Duodenal mucosa (tissue), 2 donors: ENCODE data around the gene ZRSR2.
"Not testable (repeated sequence)": the region's sequence is repeated elsewhere in the genome, so short reads cannot be mapped to it uniquely, and the experiment has no call there.

Experiments
- H3K27ac ChIP-seq: one replicate; pipeline ENCODE4 v1.7.0; 2013; ENCODE audit warnings: low read depth, low read length
- H3K27me3 ChIP-seq, 2 donors: one replicate each; pipeline ENCODE4 v1.7.0; 2013; ENCODE audit warnings: low read length in 2 of 2, control low read depth in 1 of 2; ENCODE audit not compliant: insufficient read depth in 2 of 2, control insufficient read depth in 1 of 2
- H3K36me3 ChIP-seq, 2 donors: one replicate each; pipeline ENCODE4 v1.7.0; 2013; ENCODE audit warnings: low read length in 2 of 2, control low read depth in 1 of 2; ENCODE audit not compliant: insufficient read depth in 2 of 2, control insufficient read depth in 1 of 2
- H3K4me1 ChIP-seq, 2 donors: one replicate each; pipeline ENCODE4 v1.7.0; 2013; ENCODE audit warnings: low read length in 2 of 2, control low read depth in 1 of 2; ENCODE audit not compliant: insufficient read depth in 2 of 2, control insufficient read depth in 1 of 2
- H3K4me3 ChIP-seq, 2 donors: one replicate each; pipeline ENCODE4 v1.7.0; 2013; ENCODE audit warnings: low read length in 2 of 2, low read depth in 1 of 2
- H3K9ac ChIP-seq, 2 donors: one replicate each; pipeline ENCODE4 v1.7.0; 2013; ENCODE audit warnings: low read length in 2 of 2, low read depth in 1 of 2
- H3K9me3 ChIP-seq, 2 donors: one replicate each; pipeline ENCODE4 v1.7.0; 2013; ENCODE audit warnings: low read length in 2 of 2, control low read depth in 1 of 2; ENCODE audit not compliant: control insufficient read depth in 1 of 2

The ZRSR2 gene

GRCh38 chrX:15820106-15821073 lies 30.1 kb downstream of the ZRSR2 start:
- no peaks in the 10 kb centered on the region for H3K27me3 ChIP-seq
- H3K36me3 ChIP-seq: peaks cover 12 to 32% of the 10 kb centered on the region in 2 donors
- H3K9me3 ChIP-seq: no peaks in the 10 kb centered on the region
- no peak overlapping the region for H3K9ac ChIP-seq
- peaks cover 0 to under 1% of the 10 kb centered on the region in 2 donors for H3K4me1 ChIP-seq
- no peak overlapping the region for H3K27ac ChIP-seq
- H3K4me3 ChIP-seq: no peak overlapping the region

DNA sequence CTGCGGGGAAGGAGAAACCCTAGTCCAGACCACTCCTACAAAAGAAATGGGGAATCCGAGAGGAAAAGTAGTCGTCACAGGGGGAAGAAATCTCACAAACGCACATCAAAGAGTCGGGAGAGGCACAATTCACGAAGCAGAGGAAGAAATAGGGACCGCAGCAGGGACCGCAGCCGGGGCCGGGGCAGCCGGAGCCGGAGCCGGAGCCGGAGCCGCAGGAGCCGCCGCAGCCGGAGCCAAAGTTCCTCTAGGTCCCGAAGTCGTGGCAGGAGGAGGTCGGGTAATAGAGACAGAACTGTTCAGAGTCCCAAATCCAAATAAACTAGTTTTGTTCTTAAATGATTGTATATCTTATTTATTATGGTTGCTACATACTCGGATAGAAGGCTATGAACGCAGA lies 32.6 kb downstream of the ZRSR2 start:
- H3K4me1 ChIP-seq: peaks cover 0 to 4% of the 10 kb centered on the region in 2 donors
- peaks cover 12 to 27% of the 10 kb centered on the region in 2 donors for H3K36me3 ChIP-seq
- no peak overlapping the region for H3K9ac ChIP-seq
- no peaks in the 10 kb centered on the region for H3K27me3 ChIP-seq
- H3K27ac ChIP-seq: no peak overlapping the region
- no peaks in the 10 kb centered on the region for H3K9me3 ChIP-seq
- no peak overlapping the region for H3K4me3 ChIP-seq

DNA sequence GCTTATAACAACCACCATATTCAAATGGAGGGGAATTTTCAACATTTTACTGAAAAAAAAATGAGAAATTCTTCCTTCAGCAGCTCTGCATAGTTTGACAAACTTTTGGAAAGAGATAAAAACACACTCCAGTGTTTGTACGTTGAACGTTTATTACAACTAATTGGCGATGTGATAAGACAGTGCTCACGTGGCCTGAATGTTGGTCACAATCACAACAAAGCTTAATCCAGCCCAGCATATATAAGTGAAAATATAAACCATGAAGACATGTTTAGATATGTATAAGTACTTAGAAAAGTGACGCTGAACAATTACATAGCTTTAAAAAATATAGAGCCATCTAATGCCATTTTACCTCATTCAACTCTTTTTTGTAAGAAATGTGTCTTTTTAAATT lies 35.7 kb downstream of the ZRSR2 start:
- H3K27ac ChIP-seq: no peak overlapping the region
- peaks cover 0 to 4% of the 10 kb centered on the region in 2 donors for H3K4me1 ChIP-seq
- H3K27me3 ChIP-seq: no peaks in the 10 kb centered on the region
- no peak overlapping the region for H3K9ac ChIP-seq
- no peak overlapping the region for H3K4me3 ChIP-seq
- H3K36me3 ChIP-seq: peaks cover 0 to 19% of the 10 kb centered on the region in 2 donors
- no peaks in the 10 kb centered on the region for H3K9me3 ChIP-seq

GRCh38 chrX:15829217-15829616 lies 38.9 kb downstream of the ZRSR2 start:
- H3K27ac ChIP-seq: no peak overlapping the region
- H3K27me3 ChIP-seq: no peaks in the 10 kb centered on the region
- peaks cover 0 to 4% of the 10 kb centered on the region in 2 donors for H3K4me1 ChIP-seq
- no peak overlapping the region for H3K4me3 ChIP-seq
- H3K9ac ChIP-seq: no peak overlapping the region
- H3K36me3 ChIP-seq: peaks cover 0 to 6% of the 10 kb centered on the region in 2 donors
- no peaks in the 10 kb centered on the region for H3K9me3 ChIP-seq

- H3K36me3 ChIP-seq, H3K27ac ChIP-seq, H3K9ac ChIP-seq: not testable (repeated sequence)
Measured at GRCh38 chrX:15831347-15831746, 41.1 kb downstream of the ZRSR2 start.

GRCh38 chrX:15834053-15834452 lies 43.8 kb downstream of the ZRSR2 start:
- H3K4me1 ChIP-seq: no peaks in the 10 kb centered on the region
- no peak overlapping the region for H3K4me3 ChIP-seq
- no peak overlapping the region for H3K9ac ChIP-seq
- no peaks in the 10 kb centered on the region for H3K27me3 ChIP-seq
- H3K36me3 ChIP-seq: no peaks in the 10 kb centered on the region
- no peaks in the 10 kb centered on the region for H3K9me3 ChIP-seq
- H3K27ac ChIP-seq: no peak overlapping the region

More at GRCh38 chrX:15831347-15831746, 41.1 kb downstream of the ZRSR2 start:
- not testable (repeated sequence) for H3K4me1 ChIP-seq, H3K4me3 ChIP-seq, H3K27me3 ChIP-seq, H3K9me3 ChIP-seq

GRCh38 chrX:15834827-15835595 lies 44.7 kb downstream of the ZRSR2 start:
- H3K27me3 ChIP-seq: no peaks in the 10 kb centered on the region
- no peak overlapping the region for H3K4me3 ChIP-seq
- no peak overlapping the region for H3K9ac ChIP-seq
- no peaks in the 10 kb centered on the region for H3K4me1 ChIP-seq
- H3K27ac ChIP-seq: no peak overlapping the region
- no peaks in the 10 kb centered on the region for H3K9me3 ChIP-seq
- no peaks in the 10 kb centered on the region for H3K36me3 ChIP-seq

GRCh38 chrX:15838017-15838416 lies 47.7 kb downstream of the ZRSR2 start:
- no peaks in the 10 kb centered on the region for H3K4me1 ChIP-seq
- no peaks in the 10 kb centered on the region for H3K36me3 ChIP-seq
- H3K27me3 ChIP-seq: no peaks in the 10 kb centered on the region

DNA sequence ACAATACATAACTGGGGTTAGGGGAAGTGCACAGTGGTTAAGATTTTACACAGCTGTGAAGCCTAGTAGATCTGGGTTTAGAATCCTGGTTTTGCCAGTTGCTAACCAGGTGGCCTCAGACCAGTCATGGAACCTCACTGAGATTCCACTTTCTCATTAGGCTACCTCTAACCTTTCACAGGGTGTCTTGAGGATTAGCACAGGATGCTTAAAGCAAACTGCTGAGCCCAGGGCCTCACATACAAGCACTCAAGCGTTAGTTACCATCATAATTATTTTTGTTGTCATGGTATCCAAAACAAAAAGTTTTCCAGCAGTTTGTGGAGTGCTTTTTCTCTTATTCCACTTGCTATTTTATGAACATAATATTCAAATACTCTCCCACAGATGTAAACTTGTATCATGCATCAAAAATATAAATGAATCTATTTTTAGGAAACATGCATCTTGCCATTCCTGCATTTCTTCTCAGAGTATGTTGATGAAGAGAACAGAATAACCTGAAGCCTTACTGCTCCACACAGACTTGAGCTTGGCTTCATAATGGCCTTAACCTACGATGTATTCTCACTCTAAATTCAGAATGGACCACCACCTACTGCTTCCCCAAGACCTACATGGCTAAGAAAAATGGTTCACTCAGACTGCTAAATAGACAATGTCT lies 51.7 kb downstream of the ZRSR2 start:
- Histone ChIP-seq H3K27me3 (no peaks in the 10 kb centered on the region), H3K9ac (no peak overlapping the region), H3K4me3 (no peak overlapping the region), H3K36me3 (peaks cover 0 to 5% of the 10 kb centered on the region in 2 donors), H3K4me1 (no peaks in the 10 kb centered on the region), H3K27ac (no peak overlapping the region), H3K9me3 (no peaks in the 10 kb centered on the region)

More at GRCh38 chrX:15838017-15838416, 47.7 kb downstream of the ZRSR2 start:
- Histone ChIP-seq H3K9me3 (no peaks in the 10 kb centered on the region), H3K4me3 (no peak overlapping the region), H3K9ac (no peak overlapping the region), H3K27ac (no peak overlapping the region)
